Stimulated activated CD4-positive, alpha-beta T cell treated with anti-CD3 and anti-CD28 coated beads, Interleukin-1b, Interleukin-23, amount 100 ng/mL, for 1 hour (primary cell): Measurements from ENCODE around the gene MCTP2.

Source experiments
- DNase-seq, 2 donors: peaks; one replicate each; pipeline ENCODE4 v3.0.0-alpha.2; 2020; ENCODE audit warnings: low read depth in 2 of 2

MCTP2 gene

GRCh38 chr15:94262201-94262600 is 30.8 kb downstream of the MCTP2 start:
- DNase-seq: no peak

- no peak for DNase-seq
Observed at GRCh38 chr15:94263341-94264273, 32.2 kb downstream of the MCTP2 start.

GRCh38 chr15:94265009-94265408 is 33.6 kb downstream of the MCTP2 start:
- DNase-seq: no peak

DNA sequence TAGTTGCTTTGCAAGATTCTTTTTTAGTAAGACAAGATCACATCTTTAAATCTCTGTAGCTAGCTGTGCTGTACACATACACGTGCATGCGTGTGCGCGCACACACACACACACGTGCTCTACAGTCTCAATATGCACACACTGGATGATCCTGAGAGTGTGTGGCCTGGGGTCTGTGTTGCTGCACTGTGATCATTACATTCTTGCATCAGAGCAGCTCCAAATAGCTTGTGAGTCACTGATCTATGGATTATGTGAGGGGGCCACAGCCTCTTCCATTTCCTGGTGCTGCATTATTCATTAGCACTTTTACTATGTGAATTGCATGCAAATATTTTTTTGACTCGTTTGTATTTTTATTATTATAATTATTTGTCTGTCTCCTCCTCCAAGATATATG is 34.6 kb downstream of the MCTP2 start:
- no peak for DNase-seq

GRCh38 chr15:94266789-94267188 is 35.4 kb downstream of the MCTP2 start:
- DNase-seq: no peak

GRCh38 chr15:94269954-94270353 is 38.6 kb downstream of the MCTP2 start:
- DNase-seq: no peak

- no peak for DNase-seq
Observed at GRCh38 chr15:94270570-94270969, 39.2 kb downstream of the MCTP2 start.

GRCh38 chr15:94272251-94272898 is 41.0 kb downstream of the MCTP2 start:
- DNase-seq: no peak

- no peak for DNase-seq
Observed at GRCh38 chr15:94273826-94274225, 42.5 kb downstream of the MCTP2 start.

DNA sequence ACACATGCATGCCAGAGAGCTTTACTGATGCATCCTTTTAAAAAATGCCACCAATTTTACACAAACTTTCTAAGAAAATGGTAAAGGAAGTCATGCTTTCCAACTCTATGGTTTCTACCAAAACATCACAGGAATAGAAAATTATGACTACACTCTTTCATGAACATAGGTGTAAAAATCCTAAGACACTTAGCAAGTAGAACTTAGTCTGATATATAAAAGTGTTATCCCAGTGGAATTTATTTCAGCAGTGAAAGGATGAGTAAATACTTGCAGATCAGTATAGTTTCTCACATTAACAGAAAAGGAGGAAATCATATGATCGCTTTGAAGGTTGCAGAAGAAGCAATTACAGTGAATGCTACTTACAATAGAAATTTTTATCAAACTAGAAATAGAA is 43.4 kb downstream of the MCTP2 start:
- no peak for DNase-seq

DNA sequence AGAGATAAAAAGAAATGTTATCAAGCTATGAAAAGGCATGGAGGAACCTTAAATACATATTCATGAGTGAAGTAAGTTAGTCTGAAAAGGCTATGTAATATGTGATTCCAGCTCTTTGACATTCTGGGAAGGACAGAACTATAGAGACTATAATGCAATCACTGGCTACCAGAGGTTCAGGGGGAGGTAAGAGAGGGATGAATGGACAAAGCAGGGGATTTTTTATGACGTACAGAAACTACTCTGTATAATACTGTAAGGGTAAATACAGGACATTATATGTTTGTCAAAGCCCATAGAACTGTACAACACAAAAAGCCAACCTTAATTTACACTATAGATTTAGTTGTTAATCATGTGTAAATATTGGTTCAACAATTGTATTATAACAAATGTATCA is 46.1 kb downstream of the MCTP2 start:
- DNase-seq: no peak

DNA sequence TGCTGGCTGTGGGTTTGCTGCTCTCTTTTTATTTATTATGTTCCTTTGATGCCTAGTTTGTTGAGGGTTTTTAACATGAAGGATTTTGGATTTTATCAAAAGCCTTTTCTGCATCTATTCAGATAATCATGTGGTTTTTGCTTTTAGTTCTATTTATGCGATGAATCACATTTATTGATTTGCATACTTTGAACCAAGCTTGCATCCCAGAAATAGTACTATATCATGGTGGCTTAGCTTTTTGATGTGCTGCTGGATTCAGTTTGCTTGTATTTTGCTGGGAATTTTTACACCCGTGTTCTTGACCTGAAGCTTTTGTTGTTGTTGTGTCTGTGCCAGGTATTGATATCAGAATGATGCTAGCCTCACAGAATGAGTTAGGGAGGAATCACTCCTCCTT is 48.4 kb downstream of the MCTP2 start:
- DNase-seq: no peak

DNA sequence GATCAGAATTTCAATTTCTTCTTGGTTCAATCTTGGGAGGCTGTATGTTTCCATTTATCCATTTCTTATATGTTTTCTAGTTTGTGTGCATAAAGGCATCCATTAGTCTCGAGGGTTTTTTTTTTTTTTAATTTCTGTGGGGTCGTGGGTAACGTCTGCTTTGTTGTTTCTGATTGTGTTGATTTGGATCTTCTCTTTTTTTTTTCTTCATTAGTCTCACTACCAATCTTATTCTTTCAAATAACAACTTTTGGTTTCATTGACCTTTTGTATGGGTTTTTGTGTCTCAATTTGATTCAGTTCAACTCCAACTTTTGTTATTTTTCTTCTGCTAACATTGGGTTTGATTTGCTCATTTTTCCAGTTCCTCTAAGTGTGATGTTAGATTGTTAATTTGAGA is 48.9 kb downstream of the MCTP2 start:
- no peak for DNase-seq

- no peak for DNase-seq
Observed at GRCh38 chr15:94282269-94283250, 51.2 kb downstream of the MCTP2 start.

GRCh38 chr15:94286583-94286982 is 55.2 kb downstream of the MCTP2 start:
- DNase-seq: no peak

DNA sequence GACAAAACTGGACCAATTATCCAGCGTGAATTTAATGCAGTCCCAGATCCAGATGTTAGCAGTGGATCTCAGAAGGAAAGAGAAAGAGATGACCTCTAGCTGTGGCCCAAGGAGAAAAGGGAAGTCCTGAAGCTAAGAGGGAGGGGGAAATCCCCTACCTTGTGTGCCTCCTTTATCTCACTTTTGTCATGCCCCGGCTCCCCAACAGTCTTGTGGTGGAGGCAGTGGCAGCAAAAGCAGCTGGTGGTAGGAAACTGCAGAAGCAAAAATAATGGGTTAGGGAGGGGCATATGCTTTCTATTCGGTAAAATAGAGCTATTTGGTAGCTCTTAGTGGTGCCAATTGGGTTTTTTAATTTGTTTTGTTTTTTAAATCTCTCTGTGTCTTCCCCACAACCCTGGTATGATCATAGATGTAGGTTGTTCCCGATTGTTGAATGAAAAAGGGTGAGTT is 56.5 kb downstream of the MCTP2 start:
- DNase-seq: no peak

DNA sequence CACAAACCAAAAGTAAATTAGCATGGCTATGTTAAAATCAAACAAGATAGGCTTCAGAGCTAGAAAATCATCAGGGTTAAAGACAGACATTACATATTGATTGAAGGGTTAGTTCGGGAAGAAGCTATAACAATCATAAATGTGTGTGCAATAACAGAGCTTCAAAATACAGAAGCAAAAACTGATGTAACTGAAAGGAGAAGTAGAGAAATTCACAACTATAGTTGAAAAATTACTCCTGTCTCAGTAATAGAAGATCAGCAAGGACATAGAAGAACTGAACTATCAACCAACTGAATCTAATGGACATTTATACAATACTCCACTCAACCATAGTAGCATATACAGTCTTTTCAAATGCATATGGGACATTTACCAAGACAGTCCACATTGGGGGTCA is 59.4 kb downstream of the MCTP2 start:
- DNase-seq: no peak

GRCh38 chr15:94293411-94294402 is 62.3 kb downstream of the MCTP2 start:
- no peak for DNase-seq

- DNase-seq: no peak
Observed at GRCh38 chr15:94294556-94294955, 63.2 kb downstream of the MCTP2 start.

GRCh38 chr15:94295275-94295674 is 63.9 kb downstream of the MCTP2 start:
- no peak for DNase-seq

DNA sequence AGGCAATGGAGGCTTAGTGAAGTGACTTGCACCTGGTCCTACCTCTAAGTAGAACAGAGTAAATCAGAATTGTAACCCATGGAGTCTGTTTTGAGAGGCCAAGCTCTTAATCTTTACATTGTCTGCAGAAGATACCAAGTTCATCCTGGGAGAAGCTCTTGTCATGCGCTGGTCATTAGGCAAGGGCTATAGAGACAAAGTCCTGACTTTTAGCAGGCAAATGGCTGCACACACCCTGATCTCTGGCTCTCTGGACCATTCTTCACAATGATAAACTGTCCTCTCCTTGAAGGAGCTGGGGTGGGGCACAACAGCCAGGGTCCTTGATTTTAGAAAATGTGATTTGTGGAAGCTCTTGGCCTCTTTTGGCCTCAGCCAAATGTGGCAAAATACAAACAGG is 65.4 kb downstream of the MCTP2 start:
- no peak for DNase-seq
